Measurements from ENCODE around the gene SUSD6. TPM values are rescaled to one million over a fixed set of nuclear protein-coding genes. Genes with fewer than 3 reads are reported as not detected.
"Not testable (repeated sequence)": the region's sequence is repeated elsewhere in the genome, so short reads cannot be mapped to it uniquely, and the experiment has no call there.

The SUSD6 gene
- total RNA-seq, 1 donor from 2014 or later, result 48.0 TPM

GRCh38 chr14:69693801-69694729, 82.7 kb downstream of the SUSD6 start:
- DNase-seq (ENCODE audit: low spot score), result no peak

GRCh38 chr14:69694730-69695281, 83.4 kb downstream of the SUSD6 start:
- DNase-seq (ENCODE audit: low spot score), result no peak

GRCh38 chr14:69695322-69696203, 84.2 kb downstream of the SUSD6 start:
- no peak for DNase-seq (ENCODE audit: low spot score)

GRCh38 chr14:69696204-69696527, 84.8 kb downstream of the SUSD6 start:
- DNase-seq (ENCODE audit: low spot score), result no peak

- no peak for DNase-seq (ENCODE audit: low spot score)
Measured at GRCh38 chr14:69696633-69697557, 85.5 kb downstream of the SUSD6 start.

- DNase-seq (ENCODE audit: low spot score), result no peak
Measured at GRCh38 chr14:69698572-69698971, 87.2 kb downstream of the SUSD6 start.

GRCh38 chr14:69699243-69699642, 87.8 kb downstream of the SUSD6 start:
- DNase-seq (ENCODE audit: low spot score), result not testable (repeated sequence)

GRCh38 chr14:69699748-69700303, 88.4 kb downstream of the SUSD6 start:
- no peak for DNase-seq (ENCODE audit: low spot score)

GRCh38 chr14:69700575-69700974, 89.2 kb downstream of the SUSD6 start:
- DNase-seq (ENCODE audit: low spot score), result no peak

GRCh38 chr14:69701291-69701690, 89.9 kb downstream of the SUSD6 start:
- no peak for DNase-seq (ENCODE audit: low spot score)

- DNase-seq (ENCODE audit: low spot score), result no peak
Measured at GRCh38 chr14:69701857-69702256, 90.5 kb downstream of the SUSD6 start.

- DNase-seq (ENCODE audit: low spot score), result no peak
Measured at GRCh38 chr14:69703047-69704039, 91.9 kb downstream of the SUSD6 start.

GRCh38 chr14:69704319-69704718, 92.9 kb downstream of the SUSD6 start:
- no peak for DNase-seq (ENCODE audit: low spot score)

GRCh38 chr14:69705706-69706105, 94.3 kb downstream of the SUSD6 start:
- DNase-seq (ENCODE audit: low spot score), result no peak

GRCh38 chr14:69708049-69708448, 96.7 kb downstream of the SUSD6 start:
- no peak for DNase-seq (ENCODE audit: low spot score)

GRCh38 chr14:69708586-69709560, 97.5 kb downstream of the SUSD6 start:
- DNase-seq (ENCODE audit: low spot score), result no peak

- DNase-seq (ENCODE audit: low spot score), result no peak
Measured at GRCh38 chr14:69710378-69710777, 99.0 kb downstream of the SUSD6 start.

GRCh38 chr14:69711065-69711464, 99.7 kb downstream of the SUSD6 start:
- DNase-seq (ENCODE audit: low spot score), result no peak

Measured in mesenteric fat pad (tissue), 1 donor.